Fibroblast of skin of back (primary cell): ENCODE data around the gene RAF1.
A peak's percentile ranks its signal among the peaks of the same experiment; 100 is the strongest.
"Not testable (repeated sequence)": the region's sequence is repeated elsewhere in the genome, so short reads cannot be mapped to it uniquely, and the experiment has no call there.

Experiments
- DNase-seq: peaks from one replicate; pipeline ENCODE4 v3.0.0-alpha.2; 2013

RAF1 gene

GRCh38 chr3:12675115-12675810 lies 11.3 kb upstream of the RAF1 start:
- no peak for DNase-seq

- not testable (repeated sequence) for DNase-seq
These were observed 10.2 kb upstream of the RAF1 start for GRCh38 chr3:12673956-12674736.

- no peak for DNase-seq
These were observed 7.2 kb upstream of the RAF1 start for GRCh38 chr3:12671120-12671450.

GRCh38 chr3:12670365-12671119 lies 6.6 kb upstream of the RAF1 start:
- DNase-seq = no peak

GRCh38 chr3:12663401-12663935 lies 449 bp downstream of the RAF1 start:
- peak; percentile 50 for DNase-seq

- DNase-seq = peak; percentile 40
These were observed 1.1 kb downstream of the RAF1 start for GRCh38 chr3:12662593-12663400.

- DNase-seq = no peak
These were observed 1.9 kb downstream of the RAF1 start for GRCh38 chr3:12661926-12662592.

- not testable (repeated sequence) for DNase-seq
These were observed 2.5 kb downstream of the RAF1 start for GRCh38 chr3:12661375-12661774.

- DNase-seq = no peak
These were observed 3.7 kb downstream of the RAF1 start for GRCh38 chr3:12660196-12660595.

- DNase-seq = peak; percentile 41
These were observed 4.5 kb downstream of the RAF1 start for GRCh38 chr3:12659316-12660015.

GRCh38 chr3:12658593-12659058 lies 5.3 kb downstream of the RAF1 start:
- peak; percentile 94 for DNase-seq

- DNase-seq = no peak
These were observed 7.1 kb downstream of the RAF1 start for GRCh38 chr3:12656850-12657249.

GRCh38 chr3:12656193-12656592 lies 7.7 kb downstream of the RAF1 start:
- DNase-seq = no peak

GRCh38 chr3:12655701-12656100 lies 8.2 kb downstream of the RAF1 start:
- no peak for DNase-seq

- no peak for DNase-seq
These were observed 10.2 kb downstream of the RAF1 start for GRCh38 chr3:12653747-12654146.

- DNase-seq = no peak
These were observed 15.4 kb downstream of the RAF1 start for GRCh38 chr3:12648384-12648959.

- peak; percentile 80 for DNase-seq
These were observed 19.5 kb downstream of the RAF1 start for GRCh38 chr3:12644331-12644937.

- DNase-seq = no peak
These were observed 20.2 kb downstream of the RAF1 start for GRCh38 chr3:12643724-12644123.

GRCh38 chr3:12643010-12643380 lies 20.9 kb downstream of the RAF1 start:
- no peak for DNase-seq

GRCh38 chr3:12640853-12641252 lies 23.1 kb downstream of the RAF1 start:
- DNase-seq = not testable (repeated sequence)
